ENCODE data around the gene ADAMTS6.

GRCh38 chr5:65324226-65324625, 157.5 kb downstream of the ADAMTS6 start:
- TF ChIP-seq CTCF (IDR thresholded peaks at IDR 0.05), result no peak
- no peak for TF ChIP-seq POLR2AphosphoS5 (IDR thresholded peaks at IDR 0.05)
